Measurements from ENCODE around the gene KAZALD1. TPM values are rescaled to one million over a fixed set of nuclear protein-coding genes. Genes with fewer than 3 reads are reported as not detected.

Gene KAZALD1
- total RNA-seq, 1 donor from 2014 or later = 16.8 TPM

DNA sequence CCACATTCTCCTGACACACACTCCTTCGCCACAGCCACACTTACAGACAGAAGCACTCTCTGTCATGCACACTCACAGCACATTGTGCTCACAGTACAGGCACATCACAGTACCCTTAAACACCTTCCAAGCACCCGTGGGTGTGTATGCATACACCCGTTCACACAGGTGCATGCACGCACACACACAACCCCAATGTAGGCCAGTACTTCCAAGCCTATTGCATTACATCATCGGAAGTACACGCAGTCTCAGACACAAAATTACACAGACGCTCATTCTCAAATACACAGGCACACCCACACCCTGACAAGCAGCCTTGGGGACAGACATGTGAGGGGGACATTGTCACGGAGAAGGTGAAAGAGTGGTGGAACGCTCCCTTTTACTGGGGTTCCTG is 11.1 kb downstream of the KAZALD1 start:
- Mint-ChIP-seq H3K9me3 (no peaks in the 10 kb centered on the region), H3K36me3 (no peaks in the 10 kb centered on the region), H3K27ac (no peak overlapping the region), H3K4me1 (peaks cover 23% of the 10 kb centered on the region), H3K27me3 (ENCODE audit: low read depth) (peaks cover 55% of the 10 kb centered on the region), H3K4me3 (no peak overlapping the region)
- DNase-seq (ENCODE audit: low spot score in 2 of 2, unreplicated experiment in 2 of 2) = no peak
- TF ChIP-seq, protein P1, sequence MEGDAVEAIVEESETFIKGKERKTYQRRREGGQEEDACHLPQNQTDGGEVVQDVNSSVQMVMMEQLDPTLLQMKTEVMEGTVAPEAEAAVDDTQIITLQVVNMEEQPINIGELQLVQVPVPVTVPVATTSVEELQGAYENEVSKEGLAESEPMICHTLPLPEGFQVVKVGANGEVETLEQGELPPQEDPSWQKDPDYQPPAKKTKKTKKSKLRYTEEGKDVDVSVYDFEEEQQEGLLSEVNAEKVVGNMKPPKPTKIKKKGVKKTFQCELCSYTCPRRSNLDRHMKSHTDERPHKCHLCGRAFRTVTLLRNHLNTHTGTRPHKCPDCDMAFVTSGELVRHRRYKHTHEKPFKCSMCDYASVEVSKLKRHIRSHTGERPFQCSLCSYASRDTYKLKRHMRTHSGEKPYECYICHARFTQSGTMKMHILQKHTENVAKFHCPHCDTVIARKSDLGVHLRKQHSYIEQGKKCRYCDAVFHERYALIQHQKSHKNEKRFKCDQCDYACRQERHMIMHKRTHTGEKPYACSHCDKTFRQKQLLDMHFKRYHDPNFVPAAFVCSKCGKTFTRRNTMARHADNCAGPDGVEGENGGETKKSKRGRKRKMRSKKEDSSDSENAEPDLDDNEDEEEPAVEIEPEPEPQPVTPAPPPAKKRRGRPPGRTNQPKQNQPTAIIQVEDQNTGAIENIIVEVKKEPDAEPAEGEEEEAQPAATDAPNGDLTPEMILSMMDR (IDR thresholded peaks at IDR 0.05; ENCODE audit: unreplicated experiment) = no peak

DNA sequence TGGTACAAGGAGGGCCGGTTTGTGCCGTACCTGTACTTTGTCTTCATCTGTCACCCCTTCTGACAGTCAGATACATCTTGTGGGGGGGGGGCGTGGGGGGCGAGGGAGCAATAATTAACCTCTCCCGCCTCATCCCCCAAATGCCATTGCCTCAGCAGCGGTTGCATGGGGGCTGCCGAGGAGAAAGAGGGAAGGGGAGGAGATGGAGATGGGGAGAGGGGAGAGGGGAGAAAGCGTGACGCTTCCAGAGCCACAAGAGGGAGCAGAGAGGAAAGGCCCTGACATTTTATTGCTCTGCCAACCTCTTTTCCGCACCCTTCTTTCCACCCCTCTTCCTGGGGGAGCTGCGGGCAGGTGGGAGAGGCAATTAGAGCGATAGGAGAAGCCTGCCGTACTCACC is 11.8 kb downstream of the KAZALD1 start:
- no peak overlapping the region for H3K27ac Mint-ChIP-seq
- DNase-seq (ENCODE audit: low spot score in 2 of 2, unreplicated experiment in 2 of 2) = no peak
- no peaks in the 10 kb centered on the region for H3K36me3 Mint-ChIP-seq
- peaks cover 61% of the 10 kb centered on the region for H3K27me3 Mint-ChIP-seq (ENCODE audit: low read depth)
- no peaks in the 10 kb centered on the region for H3K9me3 Mint-ChIP-seq
- TF ChIP-seq, protein P1 (IDR thresholded peaks at IDR 0.05; ENCODE audit: unreplicated experiment) = no peak
- peaks cover 23% of the 10 kb centered on the region for H3K4me1 Mint-ChIP-seq
- no peak overlapping the region for H3K4me3 Mint-ChIP-seq

DNA sequence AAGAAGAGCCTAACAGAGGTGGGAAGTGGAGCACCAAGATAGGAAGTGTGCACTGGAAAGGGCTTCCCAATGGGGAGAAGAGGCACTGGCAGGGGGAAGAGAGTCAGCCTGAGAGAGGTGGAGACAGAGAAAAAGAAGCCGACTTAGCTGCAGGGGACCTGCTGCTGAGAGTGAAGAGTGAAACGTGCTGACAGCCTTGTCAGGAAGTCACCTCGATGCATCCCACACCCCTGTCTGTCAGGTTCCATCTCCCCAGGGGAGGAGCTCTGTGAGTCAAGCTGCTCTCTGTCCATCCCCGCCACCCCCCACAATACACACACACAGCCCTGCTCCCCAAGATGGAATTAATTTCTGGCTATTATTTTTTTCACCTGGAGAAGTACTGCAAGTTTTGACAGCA is 14.0 kb downstream of the KAZALD1 start:
- Mint-ChIP-seq H3K27me3 (ENCODE audit: low read depth) (peaks cover 82% of the 10 kb centered on the region), H3K27ac (no peak overlapping the region), H3K4me1 (peaks cover 23% of the 10 kb centered on the region), H3K9me3 (no peaks in the 10 kb centered on the region), H3K4me3 (no peak overlapping the region), H3K36me3 (no peaks in the 10 kb centered on the region)
- no peak for DNase-seq (ENCODE audit: low spot score in 2 of 2, unreplicated experiment in 2 of 2)
- TF ChIP-seq, protein P1 (IDR thresholded peaks at IDR 0.05; ENCODE audit: unreplicated experiment) = no peak

DNA sequence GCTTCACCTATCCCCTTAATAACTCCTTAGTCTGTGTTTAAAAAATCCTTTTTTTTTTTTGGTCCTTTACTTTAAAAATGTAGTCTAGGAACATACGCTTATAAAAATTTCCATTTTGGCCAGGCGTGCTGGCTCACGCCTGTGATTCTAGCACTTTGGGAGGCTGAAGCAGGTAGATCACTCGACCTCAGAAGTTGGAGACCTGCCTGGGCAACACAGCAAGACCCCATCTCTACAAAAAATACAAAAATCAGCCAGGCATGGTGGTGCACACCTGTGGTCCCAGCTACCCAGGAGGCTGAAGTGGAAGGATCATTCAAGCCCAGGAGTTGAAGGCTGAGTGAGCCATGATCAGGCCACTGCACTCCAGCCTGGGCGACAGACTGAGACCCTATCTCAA is 14.8 kb downstream of the KAZALD1 start:
- no peak overlapping the region for H3K27ac Mint-ChIP-seq
- no peaks in the 10 kb centered on the region for H3K36me3 Mint-ChIP-seq
- no peak for DNase-seq (ENCODE audit: low spot score in 2 of 2, unreplicated experiment in 2 of 2)
- no peaks in the 10 kb centered on the region for H3K9me3 Mint-ChIP-seq
- no peak overlapping the region for H3K4me3 Mint-ChIP-seq
- peaks cover 20% of the 10 kb centered on the region for H3K4me1 Mint-ChIP-seq
- peaks cover 89% of the 10 kb centered on the region for H3K27me3 Mint-ChIP-seq (ENCODE audit: low read depth)
- TF ChIP-seq, protein P1 (IDR thresholded peaks at IDR 0.05; ENCODE audit: unreplicated experiment) = no peak

DNA sequence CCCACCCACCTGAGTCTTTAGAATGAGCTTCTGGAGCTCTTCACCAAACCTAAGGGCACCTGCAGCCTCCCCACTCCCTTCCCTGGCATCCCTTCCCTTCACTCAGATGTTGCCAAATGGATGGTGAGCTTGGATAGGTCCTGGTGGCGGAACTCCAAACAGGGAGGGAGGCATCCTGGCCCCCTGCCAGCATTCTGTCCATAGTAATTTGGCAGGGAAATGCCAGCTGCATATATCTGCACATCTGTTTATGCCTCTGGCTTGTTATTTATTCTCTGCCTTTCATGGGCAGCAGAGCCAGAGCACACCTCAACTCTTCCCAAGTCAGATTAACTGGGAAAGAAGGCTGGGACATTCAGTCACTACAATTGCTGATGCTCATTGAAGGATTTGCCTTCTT is 18.1 kb downstream of the KAZALD1 start:
- H3K27me3 Mint-ChIP-seq (ENCODE audit: low read depth) = peaks cover 87% of the 10 kb centered on the region
- H3K27ac Mint-ChIP-seq = no peak overlapping the region
- H3K4me3 Mint-ChIP-seq = no peak overlapping the region
- H3K9me3 Mint-ChIP-seq = no peaks in the 10 kb centered on the region
- DNase-seq (ENCODE audit: low spot score in 2 of 2, unreplicated experiment in 2 of 2) = no peak
- no peaks in the 10 kb centered on the region for H3K36me3 Mint-ChIP-seq
- TF ChIP-seq, protein P1 (IDR thresholded peaks at IDR 0.05; ENCODE audit: unreplicated experiment) = no peak
- no peaks in the 10 kb centered on the region for H3K4me1 Mint-ChIP-seq
